ENCODE measurements around the gene PCARE.
"Not testable (repeated sequence)": the region's sequence is repeated elsewhere in the genome, so short reads cannot be mapped to it uniquely, and the experiment has no call there.

PCARE gene

DNA sequence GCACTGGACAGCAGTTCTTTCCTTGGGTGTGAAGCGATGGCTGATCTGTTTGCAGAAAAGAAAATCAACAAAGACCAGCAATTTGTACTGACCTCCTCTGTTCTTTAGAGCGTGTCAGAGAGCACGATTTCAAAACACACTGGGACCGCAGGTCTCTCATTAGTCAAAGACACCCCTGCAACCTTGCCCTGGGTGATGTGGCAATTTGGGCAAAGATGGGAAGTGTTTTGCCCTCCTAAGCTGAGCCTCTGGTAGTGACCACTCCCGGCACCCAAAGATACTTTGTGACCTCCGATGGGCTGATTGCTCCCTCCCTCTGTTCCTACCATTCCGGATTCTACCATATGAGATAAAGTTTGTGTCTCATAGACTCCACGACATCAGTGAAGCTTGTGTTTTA lies 22.6 kb upstream of the PCARE start:
- no peak for DNase-seq (ENCODE audit: low spot score)

DNA sequence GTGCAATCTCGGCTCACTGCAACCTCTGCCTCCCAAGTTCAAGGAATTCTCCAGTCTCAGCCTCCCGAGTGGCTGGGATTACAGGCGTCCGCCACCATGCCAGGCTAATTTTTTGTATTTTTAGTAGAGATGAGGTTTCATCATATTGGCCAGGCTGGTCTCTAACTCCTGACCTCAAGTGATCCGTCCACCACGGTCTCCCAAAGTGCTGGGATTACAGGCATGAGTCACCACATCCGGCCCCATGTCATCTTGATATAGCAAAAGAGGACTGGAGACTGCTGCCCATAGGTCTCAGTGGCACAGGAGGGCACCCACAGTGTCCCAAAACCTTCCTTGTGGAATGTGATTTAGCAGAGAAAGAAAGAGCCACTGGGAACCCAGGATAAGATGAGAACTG lies 16.0 kb upstream of the PCARE start:
- DNase-seq (ENCODE audit: low spot score): not testable (repeated sequence)

DNA sequence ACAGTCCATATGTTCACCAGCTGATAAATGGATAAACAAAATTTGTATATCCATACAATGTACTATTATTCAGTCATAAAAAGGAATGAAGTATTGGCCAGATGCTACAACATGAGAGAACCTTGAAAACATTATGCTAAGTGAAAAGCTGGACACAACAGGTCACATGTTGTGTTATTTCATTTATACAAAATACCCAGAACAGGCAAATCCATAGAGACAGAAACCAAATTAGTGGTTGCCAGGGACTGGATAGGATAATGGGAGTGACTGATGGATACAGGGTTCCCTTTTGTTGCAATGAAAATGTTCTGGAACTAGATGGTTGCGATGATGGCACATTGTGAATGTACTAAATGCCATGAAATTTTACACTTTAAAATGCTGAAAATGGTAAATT lies 10.2 kb upstream of the PCARE start:
- DNase-seq (ENCODE audit: low spot score): no peak

DNA sequence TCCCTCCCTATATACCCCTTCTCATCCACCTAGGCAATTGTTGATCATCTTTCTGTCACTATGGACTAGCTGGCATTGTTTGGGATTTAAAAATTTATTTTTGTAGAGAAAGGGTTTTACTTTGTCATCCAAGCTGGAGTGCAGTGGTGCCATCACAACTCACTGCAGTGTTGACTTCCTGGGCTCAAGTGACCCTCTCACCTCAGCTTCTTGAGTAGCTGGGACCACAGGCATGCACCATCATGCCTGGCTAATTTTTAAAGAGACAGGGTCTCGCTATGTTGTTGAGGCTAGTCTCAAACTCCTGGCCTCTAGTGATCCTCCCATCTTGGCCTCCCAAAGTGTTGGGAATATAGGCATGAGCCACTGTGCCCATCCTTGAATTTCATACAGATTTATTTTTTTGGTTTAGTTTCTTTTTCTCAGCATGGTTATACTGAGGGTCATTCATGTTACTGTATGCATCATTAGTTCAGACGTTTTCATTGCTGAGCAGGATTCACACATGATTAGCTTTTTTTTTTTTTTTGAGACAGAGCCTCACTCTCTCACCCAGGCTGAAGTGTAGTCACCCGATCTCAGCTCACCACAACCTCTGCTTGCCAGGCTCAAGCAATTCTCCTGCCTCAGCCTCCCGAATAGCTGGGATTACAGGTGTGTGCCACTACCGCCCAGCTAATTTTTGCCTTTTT lies 8.6 kb upstream of the PCARE start:
- DNase-seq (ENCODE audit: low spot score): no peak

DNA sequence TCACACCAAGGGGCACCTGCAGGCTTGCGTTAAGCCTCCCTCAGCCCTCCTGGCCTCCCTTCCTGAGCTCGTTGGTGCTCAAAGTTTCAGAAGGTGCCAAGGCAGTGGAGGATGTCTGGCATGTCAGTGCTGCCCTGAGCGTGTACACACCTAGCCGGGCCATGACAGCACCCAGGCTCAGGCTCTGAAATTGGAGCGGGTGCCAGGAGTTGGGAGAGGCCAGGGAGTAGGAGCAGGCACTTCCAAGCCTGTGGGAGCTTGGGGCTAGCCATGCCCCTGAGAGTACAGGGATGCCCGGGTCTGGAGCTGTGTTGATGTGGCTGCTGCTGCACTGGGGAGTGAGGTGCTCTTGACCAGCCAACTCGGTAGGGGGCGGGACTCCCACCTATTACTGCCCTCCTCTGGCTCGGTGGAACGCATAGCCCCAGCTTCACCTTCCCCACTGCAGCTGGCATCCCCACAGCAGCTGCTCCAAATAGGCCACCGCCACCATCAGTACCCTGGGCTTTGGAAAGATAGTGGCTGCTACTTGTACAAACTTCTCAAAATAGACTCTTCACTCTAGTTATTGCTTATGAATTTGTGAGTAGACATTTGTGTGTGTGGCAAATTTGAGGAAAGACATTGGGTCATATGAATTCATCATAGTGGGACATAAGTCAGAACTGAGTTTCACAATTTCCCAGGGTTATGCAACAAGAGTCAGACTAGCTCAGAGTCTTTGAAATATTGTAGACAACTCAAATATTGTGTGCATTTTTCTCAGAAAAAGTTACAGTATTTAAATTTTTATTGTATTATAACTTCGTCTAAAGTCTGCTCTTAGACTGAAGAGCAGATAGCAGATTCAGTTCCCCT lies 6.8 kb upstream of the PCARE start:
- DNase-seq (ENCODE audit: low spot score): no peak

DNA sequence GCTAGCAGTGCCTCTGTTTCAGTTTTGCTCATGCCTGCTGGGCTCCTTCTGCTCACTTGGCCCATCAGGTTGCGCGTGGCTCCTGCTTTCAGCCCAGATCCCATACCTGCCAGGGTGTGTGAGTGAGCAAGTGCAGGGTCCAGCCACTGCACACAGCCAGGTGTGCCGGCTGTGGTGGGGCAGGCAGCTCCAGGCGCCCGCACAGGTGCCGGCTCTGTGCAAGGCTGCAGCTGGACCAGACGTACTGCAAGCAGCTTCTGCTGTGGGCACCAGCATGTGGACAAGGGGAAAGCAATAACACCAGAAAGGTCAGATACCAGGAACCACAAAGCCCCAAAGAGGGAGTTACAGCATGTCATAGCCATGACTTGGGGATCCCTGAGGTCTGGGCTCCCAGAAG lies 5.6 kb upstream of the PCARE start:
- no peak for DNase-seq (ENCODE audit: low spot score)

DNA sequence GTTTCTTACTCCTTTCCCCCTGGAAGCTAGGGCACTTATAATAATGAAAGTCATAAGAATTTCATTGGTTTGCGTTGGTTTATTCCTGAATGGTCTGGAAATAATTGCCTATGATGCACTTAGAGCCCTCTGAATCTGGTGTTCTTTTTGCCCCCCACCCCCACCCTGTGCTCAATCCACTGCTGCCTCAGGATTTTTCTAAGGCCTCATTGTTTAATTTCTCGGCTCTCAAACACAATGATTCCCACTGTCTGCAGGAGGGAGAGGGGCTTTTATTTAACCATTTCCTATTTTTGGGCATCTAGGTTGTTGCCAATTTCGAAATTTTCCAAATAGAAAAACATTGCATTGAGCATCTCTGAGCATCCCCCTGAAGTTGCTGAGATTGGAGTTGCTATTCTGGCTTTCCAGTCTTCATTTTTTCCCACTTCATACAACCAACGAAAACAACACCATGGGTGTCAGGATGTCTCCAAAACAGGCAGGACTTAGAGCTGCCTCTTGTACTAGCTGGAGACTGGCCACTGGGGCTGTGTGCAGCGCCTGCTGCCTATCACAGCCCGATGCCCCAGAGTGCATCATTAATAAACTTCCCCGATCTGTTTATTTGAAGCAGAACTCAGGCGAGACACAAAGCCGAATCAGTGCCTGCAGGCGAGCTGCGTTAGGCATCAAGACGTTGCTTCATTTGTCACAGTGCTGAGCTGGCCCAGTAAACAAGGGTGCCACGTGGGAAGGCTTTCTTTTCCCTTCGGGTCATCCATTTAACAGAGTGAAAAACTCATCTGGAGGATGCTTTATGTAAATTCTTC lies 1.8 kb upstream of the PCARE start:
- no peak for DNase-seq (ENCODE audit: low spot score)

DNA sequence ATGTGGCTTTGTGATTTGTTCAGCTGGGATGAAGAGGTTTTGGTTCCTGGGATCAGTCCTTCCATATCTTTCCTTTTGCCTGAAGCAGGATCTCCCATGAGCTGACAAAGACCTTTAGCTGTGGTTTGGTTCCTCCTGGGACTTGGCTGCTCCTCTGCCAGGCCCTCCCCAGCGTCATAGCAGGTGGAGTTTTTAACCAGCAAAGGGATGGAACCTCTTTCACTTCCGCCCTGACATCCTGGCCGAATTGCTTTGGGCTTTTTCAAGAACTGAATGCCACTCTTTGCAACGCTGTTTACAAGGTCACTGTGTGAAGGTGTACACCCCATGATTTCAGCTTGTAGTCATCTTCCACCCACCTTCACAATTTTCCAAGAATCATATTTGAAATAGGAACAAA lies 390 bp downstream of the PCARE start:
- DNase-seq (ENCODE audit: low spot score): no peak

DNA sequence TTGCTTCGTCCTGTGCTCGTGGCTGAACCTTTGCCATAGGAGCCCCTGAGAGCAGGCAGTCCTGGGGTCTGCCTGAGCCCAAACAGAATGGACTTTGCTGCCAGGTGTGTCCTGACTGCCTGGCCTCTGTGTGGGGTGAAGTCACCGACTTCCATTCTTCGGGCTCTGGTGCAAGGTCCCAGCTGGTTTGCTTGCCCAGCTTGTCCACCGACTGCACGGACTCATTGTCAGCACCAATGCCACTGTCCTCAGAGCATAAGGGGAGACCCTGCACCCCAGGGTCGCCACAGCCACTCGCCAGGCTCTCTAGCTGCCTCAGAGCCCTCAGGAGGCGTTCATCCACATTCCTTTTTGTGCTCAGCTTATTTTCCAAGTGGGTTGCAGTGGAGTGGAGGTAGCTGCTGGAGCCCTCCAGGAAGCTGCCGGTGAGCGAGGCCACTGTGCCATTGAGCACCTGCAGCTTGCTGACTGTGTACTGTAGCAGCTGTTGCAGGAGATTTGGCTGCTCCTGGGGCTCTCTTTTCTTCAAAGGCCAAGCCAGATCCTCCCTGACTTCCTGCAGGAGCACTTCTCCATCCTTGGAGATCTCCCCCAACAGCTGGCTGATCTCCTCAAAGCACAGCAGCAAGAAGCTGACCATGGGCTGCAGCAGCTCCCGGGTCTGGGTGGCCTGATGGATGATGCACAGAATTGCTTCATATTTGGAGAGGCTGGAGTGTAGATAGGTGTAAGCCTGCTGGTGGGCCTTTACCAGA lies 1.2 kb downstream of the PCARE start:
- DNase-seq (ENCODE audit: low spot score): no peak

DNA sequence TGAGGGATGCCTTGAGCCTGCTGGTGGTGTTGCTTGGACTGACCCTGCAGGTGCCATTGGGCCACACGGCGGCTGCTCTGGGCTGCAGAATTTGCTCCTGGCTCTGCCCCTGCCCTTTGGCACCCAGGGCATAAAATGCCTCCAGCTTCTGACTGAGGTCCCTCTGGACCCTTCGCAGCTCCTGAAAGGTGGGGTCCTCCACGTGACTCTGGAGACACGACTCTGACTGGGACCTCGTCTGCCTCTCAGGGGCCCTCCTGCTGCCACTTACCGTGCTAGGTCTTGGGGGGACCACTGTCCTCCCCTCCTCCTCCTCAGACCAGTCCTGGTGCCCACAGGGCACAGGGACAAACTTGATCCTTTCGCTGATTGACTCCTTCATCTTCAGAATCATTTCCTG lies 2.1 kb downstream of the PCARE start:
- DNase-seq (ENCODE audit: low spot score): no peak

DNA sequence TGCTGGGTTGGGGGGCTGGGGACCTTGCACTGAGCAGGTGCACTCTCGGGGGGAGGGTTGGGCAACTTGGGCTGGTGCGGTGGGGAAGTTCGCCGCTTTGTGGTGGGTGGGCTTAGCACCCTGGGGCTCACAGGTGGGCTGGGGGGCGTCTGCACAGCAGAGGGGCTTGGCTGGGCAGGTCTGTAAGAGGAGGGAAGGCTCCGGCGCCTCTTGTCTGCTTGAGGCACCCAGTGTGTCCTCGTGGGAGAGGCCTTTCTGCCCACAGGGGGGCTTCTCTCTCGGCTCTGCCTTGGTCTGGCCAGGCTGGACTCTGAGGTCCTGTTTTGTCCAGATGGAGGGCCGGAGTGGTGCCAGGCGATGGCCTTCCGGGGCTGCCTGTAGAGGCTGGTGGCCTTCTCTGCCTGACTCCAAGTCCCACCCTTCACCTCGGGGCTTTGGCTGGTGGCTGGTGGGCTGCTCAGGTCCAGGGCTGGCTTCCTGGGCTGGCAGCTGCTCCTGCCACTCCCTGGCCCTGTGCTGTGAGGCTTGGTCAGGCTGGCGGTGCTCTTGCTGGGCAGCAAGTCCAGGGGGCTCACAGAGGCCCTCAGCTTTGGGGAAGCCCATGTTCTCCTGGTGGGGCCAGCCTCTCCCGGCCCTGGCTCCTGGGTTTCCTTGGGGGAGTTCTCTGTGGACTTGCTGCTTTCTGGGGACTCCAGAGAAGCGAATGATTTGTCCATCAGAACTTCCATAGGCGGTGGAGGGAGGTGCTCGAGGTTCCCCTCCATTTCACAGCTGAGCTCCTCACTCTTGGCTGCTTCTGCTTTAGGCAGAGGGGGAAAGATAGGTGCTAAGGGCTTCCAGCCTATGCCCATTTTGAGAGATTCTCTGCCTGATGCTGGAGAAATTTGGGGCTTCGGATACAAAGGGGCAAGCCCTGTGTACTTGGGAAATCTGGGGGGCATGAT lies 3.0 kb downstream of the PCARE start:
- DNase-seq (ENCODE audit: low spot score): no peak

DNA sequence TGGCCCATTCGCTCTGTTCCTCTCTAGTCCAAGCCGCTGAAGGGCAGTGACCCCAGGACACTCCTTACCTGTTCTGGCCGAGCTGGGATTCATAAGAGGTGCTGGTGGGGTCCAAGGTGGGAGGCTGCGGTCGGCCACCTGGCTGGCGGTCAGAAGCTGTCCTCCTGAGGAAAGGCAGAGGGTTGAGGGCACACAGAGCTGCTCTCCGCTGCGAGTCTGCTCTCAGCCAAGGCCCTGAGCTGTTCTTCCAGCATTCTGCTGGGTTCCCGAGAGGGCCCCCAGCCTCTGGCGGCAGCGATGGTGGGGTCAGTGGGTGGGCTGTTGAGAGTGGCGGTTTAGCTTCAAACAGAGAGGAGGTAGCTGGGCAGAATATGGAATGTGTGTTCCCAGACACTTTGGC lies 3.8 kb downstream of the PCARE start:
- no peak for DNase-seq (ENCODE audit: low spot score)

DNA sequence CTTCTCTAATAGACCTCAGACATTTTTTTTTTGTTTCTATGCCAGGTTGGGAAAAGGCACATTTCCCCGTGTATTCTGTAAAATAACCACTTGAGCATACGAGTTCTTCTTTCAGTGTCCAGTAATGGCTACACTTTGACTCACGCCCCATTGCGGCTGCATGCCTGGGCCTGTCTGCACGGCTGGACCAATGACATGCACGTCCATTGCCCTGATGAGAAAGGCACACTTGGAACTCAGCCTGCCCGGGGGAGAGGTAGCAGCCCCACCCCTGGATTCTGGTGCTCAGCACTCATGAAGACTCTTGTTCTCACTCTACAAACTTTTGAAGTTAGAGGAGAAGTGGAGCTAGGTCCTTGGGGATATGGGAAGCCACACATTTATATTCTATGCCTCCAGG lies 5.8 kb downstream of the PCARE start:
- no peak for DNase-seq (ENCODE audit: low spot score)

DNA sequence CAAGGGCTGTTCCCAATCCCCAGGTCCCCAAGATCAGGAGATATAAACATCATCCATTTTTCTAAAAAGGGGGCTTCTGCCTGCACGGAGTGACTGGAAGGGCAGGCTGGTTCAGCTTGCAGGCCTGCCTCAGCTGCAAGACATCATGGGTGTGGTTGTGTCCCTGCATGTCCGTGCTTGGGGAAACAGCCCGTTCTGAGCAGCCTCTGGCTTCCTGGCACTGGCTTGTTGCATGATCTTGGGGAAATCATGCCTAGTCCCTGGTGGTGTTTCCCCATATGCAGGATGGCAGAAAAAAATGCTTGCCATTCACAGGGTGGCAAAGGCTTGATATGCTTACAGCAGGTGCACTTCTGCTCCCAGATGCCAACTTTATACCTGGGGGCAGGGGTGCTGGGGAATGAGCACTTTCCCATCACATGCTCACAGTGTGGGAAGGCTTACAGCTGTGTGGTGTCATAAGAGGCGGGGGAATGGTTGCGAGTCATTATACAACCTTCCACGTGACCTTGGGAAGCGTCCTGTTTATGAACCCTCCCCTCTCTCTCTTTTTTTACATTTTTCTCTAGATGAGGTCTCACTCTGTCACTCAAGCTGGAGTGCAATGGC lies 7.2 kb downstream of the PCARE start:
- DNase-seq (ENCODE audit: low spot score): no peak

DNA sequence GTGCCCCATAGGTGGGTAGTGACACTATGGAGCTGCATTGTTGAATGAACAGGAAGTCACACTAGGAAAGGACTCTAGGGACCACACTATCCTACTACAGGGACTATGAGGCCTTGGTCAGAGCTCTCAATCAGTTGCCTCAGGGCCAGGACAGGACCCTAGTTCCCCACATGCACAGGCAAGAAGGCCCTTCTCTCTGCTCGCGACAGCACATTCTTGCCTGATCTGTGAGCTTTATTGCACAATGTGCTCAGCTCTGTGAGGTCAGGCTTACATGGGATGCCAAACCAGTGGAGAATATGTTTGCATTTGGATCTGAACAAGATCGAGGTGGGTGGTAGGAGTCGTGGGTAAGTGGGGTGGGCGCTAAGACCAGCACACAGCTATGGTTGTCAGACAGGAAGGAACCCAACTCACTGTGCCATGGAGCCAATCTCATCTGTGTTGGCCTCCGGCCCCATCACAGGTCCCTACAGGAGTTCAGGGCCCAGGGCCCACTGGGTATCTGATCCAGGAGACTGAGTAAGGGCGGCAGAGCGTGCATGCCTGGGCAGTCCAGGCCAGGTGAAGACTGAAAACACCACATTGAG lies 8.0 kb downstream of the PCARE start:
- no peak for DNase-seq (ENCODE audit: low spot score)

DNA sequence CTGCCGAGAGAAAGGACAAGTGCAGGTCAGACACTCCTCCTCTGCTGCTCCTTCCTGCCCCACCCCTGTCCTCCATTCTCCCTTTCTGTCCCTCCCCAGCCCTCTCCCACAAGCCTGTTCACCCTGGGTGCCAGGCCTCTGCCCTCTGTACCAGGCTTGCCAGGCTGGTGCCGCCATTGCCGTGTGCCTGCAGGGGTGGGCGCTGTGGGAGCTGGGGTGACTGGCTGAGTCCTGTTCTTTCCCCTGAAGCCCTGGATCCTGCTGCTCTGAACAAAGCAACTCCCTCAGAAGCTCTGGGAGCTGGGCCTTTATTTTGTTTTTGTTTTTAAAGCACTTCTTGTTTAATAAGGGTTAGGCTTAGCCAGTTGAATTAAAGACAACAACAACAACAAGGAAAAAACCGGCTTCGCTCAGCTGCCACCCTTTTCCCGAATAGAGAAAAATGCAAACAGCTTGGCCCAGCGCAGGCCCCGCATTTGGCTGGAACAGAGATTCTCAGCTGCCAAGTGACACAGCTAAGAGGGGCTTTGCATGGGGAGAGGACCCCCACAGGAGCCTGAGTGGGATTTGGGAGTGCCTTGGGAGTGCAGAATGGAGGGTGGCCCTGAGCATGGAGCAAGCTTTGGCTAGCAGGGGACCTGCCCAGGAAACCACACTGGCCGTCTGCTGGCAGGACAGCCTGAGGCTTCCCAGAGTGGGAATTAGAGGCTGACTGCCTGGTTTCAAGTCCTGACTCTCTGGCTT lies 9.1 kb downstream of the PCARE start:
- DNase-seq (ENCODE audit: low spot score): no peak

DNA sequence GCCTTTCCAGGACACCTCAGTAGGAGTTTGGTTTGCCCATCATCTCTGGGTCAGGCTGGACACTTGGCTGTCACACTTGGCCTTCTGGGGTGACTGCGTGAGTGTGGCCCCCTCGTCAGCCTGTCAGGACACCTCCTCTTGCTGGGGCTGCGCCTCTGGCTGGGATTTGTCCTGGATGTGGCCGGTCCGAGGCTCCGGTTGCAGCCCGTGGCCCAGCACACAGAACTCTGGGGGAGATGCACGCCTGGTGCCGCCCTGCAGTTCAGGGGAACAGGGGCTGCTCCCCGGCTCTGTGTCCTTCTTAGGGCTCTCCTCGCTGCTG lies 9.6 kb downstream of the PCARE start:
- DNase-seq (ENCODE audit: low spot score): no peak

DNA sequence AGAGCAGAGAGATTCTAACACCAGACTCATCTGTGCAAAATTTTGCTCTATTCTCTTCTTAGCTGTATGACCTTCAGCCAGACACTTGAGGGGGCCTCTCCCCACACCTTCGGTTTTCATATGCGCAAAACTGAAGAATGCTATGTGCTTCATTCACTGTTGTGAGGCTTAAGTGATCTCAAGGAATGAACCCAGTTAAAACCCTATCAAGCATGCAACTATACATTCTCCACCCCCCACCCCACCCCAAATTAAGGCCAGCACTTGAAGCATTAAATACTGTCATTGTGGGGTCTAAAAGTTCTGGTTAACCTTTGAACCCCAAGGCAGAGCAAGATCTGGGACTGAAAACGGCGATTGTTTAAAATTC lies 10.0 kb downstream of the PCARE start:
- no peak for DNase-seq (ENCODE audit: low spot score)

DNA sequence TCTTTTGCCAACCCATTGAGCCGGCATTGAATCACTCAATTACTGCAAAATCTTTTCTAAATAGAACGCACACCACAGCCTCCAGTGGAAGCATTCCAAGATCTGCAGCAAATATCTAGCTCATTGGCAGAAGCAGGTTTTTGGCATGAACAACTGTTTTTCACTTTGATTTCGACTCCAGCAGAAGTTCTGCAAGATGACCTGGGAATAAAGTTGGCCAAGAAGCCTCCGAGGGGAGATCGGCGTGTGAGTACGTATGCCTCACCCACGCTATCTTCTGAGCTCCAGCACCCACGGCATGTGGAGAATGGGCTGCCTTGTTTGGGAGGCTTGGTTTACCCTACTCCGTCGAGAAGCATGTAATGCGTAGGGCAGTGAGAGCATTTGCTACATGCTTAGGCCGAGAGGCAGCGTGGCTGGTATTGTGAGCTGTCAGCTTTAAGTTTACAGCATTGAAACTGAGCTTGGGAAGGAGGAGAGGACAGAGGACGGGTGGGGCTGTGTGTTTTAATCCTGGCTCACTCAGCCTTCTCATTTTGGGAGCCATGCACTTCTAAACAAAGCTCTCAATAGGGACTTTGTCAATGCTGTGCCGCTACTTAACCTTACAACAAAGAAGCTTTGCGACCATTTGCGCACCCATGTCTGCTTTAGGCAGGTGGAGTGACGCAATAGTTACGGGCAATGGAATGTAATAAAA lies 10.5 kb downstream of the PCARE start:
- no peak for DNase-seq (ENCODE audit: low spot score)

Data from activated CD4-positive, alpha-beta T cell treated with anti-CD3 and anti-CD28 coated beads, Interleukin-2, Interleukin-4, amounts not matched to agents 100 ng/mL and 50 ng/mL, durations not matched to agents 16 hours and 8 hours (primary cell).